Measurements from ENCODE around the gene ATP6V1C2.

ATP6V1C2 gene

GRCh38 chr2:10721396-10722251, at the start of gene ATP6V1C2:
TSS of gene ATP6V1C2 (plus strand) at chr2:10721630. CDS start at chr2:10722850, 1,220 bp downstream.
- peak; percentile 45 to 92 for DNase-seq

GRCh38 chr2:10675131-10675530, 46.3 kb upstream of the ATP6V1C2 start:
- DNase-seq, result no peak

GRCh38 chr2:10678225-10678624, 43.2 kb upstream of the ATP6V1C2 start:
- no peak for DNase-seq

GRCh38 chr2:10680214-10680613, 41.2 kb upstream of the ATP6V1C2 start:
- DNase-seq, result no peak

GRCh38 chr2:10680957-10681356, 40.5 kb upstream of the ATP6V1C2 start:
- no peak for DNase-seq

GRCh38 chr2:10686176-10686730, 35.2 kb upstream of the ATP6V1C2 start:
- DNase-seq, result no peak

- DNase-seq, result peak in 1 of 2 experiments; percentile 18
These were observed 32.3 kb upstream of the ATP6V1C2 start for GRCh38 chr2:10688921-10689807.

GRCh38 chr2:10691521-10691920, 29.9 kb upstream of the ATP6V1C2 start:
- DNase-seq, result no peak

- no peak for DNase-seq
These were observed 21.2 kb upstream of the ATP6V1C2 start for GRCh38 chr2:10700078-10700803.

- no peak for DNase-seq
These were observed 17.3 kb upstream of the ATP6V1C2 start for GRCh38 chr2:10704034-10704594.

- no peak for DNase-seq
These were observed 15.4 kb upstream of the ATP6V1C2 start for GRCh38 chr2:10706033-10706432.

- no peak for DNase-seq
These were observed 13.6 kb upstream of the ATP6V1C2 start for GRCh38 chr2:10707831-10708230.

- peak; percentile 26 to 71 for DNase-seq
These were observed 12.0 kb upstream of the ATP6V1C2 start for GRCh38 chr2:10709290-10709939.

GRCh38 chr2:10712185-10712809, 9.1 kb upstream of the ATP6V1C2 start:
- no peak for DNase-seq

- peak in 1 of 2 experiments; percentile 4 for DNase-seq
These were observed 4.8 kb upstream of the ATP6V1C2 start for GRCh38 chr2:10716581-10716980.

- DNase-seq, result no peak
These were observed 3.8 kb upstream of the ATP6V1C2 start for GRCh38 chr2:10717628-10718027.

GRCh38 chr2:10720306-10720705, 1.1 kb upstream of the ATP6V1C2 start:
- DNase-seq, result peak in 1 of 2 experiments; percentile 7

GRCh38 chr2:10720947-10721395, 459 bp upstream of the ATP6V1C2 start:
- peak; percentile 45 to 80 for DNase-seq

- no peak for DNase-seq
These were observed 909 bp downstream of the ATP6V1C2 start for GRCh38 chr2:10722252-10722825.

- peak in 1 of 2 experiments; percentile 12 for DNase-seq
These were observed 11.6 kb downstream of the ATP6V1C2 start for GRCh38 chr2:10732924-10733565.

All from NCI-H526 (cell line).